Left lung (tissue), 10 donors: ENCODE data around the gene CFAP107. TPM values are rescaled to one million over a fixed set of nuclear protein-coding genes. Genes with fewer than 3 reads are reported as not detected.

Source experiments
- ATAC-seq: fragments of 200-7000 bp; cut with Tn5 transposase; one replicate; pipeline ENCODE4 v1.9.1; 2020; ENCODE audit warnings: moderate library complexity
- DNase-seq, 4 donors: peaks; one replicate each; pipeline ENCODE4 v3.0.0-alpha.2; 2013 to 2020
- H3K27ac ChIP-seq, 2 donors: fragments of 200-600 bp; sonication (generic) in 1 of 2; one replicate each; pipeline versions ENCODE4 v1.5.0 to v1.8.0; 2020 to 2021
- H3K27me3 ChIP-seq, 2 donors: fragments of 200-600 bp; sonication (generic) in 1 of 2; one replicate each; pipeline versions ENCODE4 v1.5.0 to v1.8.0; 2020 to 2021
- H3K36me3 ChIP-seq, 2 donors: fragments of 200-600 bp; sonication (generic) in 1 of 2; one replicate each; pipeline versions ENCODE4 v1.5.0 to v1.8.0; 2020 to 2021
- H3K4me1 ChIP-seq, 2 donors: fragments of 200-600 bp; one replicate each; pipeline ENCODE4 v1.8.0; 2021
- H3K4me3 ChIP-seq, 2 donors: fragments of 200-600 bp; sonication (generic) in 1 of 2; one replicate each; pipeline versions ENCODE4 v1.5.0 to v1.8.0; 2020 to 2021; ENCODE audit warnings: mild to moderate bottlenecking in 1 of 2
- H3K9me3 ChIP-seq, 2 donors: fragments of 200-600 bp; sonication (generic) in 1 of 2; one replicate each; pipeline versions ENCODE4 v1.5.0 to v1.8.0; 2020 to 2021
- CTCF ChIP-seq, 2 donors: fragments of 200-600 bp; sonication (generic) in 1 of 2; IDR thresholded peaks; one replicate each; pipeline versions ENCODE4 v1.5.0 to v1.8.0; 2021; ENCODE audit warnings: antibody characterized with exemption in 2 of 2
- intact Hi-C, 2 donors: fragments of 100-400 bp; cut with DNase I; formaldehyde crosslinking; loops; one replicate each; pipeline versions ENCODE4 v1.11.2 to v1.14.2; 2022
- polyA plus RNA-seq, 6 donors: library from polyadenylated mRNA; unstranded; fragments of 120-200 nt; gene quantifications; one replicate each; pipeline ENCODE4 v1.2.1, GENCODE V29; 2013; ENCODE audit not compliant: insufficient read length in 6 of 6
- total RNA-seq, 2 donors: library from RNA; stranded (reverse); fragmentation: NEBNext Ultra II Directional; extraction: Animal tissue kit (Norgen Biotek cat#: 25700); gene quantifications; one replicate each; pipeline ENCODE4 v1.2.1, GENCODE V29; 2021
- donor health status: DM: no; HTN: yes; CAD: no.
- donor health status: DM: no; HTN: no; CAD: no.

The CFAP107 gene
- total and polyA plus RNA-seq, 8 donors, result 0.18 to 2.8 (median 1.7) TPM; not detected in 1

- Histone ChIP-seq H3K4me1 (no peaks in the 10 kb centered on the region), H3K4me3 (no peak overlapping the region), H3K36me3 (no peaks in the 10 kb centered on the region), H3K27ac (no peak overlapping the region), H3K9me3 (no peaks in the 10 kb centered on the region), H3K27me3 (no peaks in the 10 kb centered on the region)
- DNase-seq (no peak), ATAC-seq (no peak)
- intact Hi-C loops, result no loop called here
- TF ChIP-seq CTCF (IDR thresholded peaks at IDR 0.05), result no peak
Measured at GRCh38 chr1:12798911-12799310, 52.9 kb downstream of the CFAP107 start.

DNA sequence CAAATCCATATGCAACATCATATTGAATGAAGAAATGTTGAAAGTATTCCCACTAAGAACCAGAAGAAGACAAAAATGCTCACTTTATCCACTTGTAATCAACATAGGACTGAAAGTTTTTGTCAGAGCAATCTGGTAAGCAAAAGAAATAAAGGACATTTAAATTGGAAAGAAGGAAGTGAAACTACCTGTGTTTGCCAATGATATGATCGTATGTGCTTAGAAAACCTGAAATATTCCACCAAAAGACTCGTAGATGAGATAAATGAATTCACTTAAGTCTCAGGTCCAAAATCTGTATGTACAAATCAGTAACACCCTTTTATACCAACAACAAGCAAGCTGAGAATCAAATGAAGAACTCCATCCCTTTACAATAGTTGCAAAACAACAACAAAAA, 53.7 kb downstream of the CFAP107 start:
- no peaks in the 10 kb centered on the region for H3K36me3 ChIP-seq
- no peak overlapping the region for H3K27ac ChIP-seq

DNA sequence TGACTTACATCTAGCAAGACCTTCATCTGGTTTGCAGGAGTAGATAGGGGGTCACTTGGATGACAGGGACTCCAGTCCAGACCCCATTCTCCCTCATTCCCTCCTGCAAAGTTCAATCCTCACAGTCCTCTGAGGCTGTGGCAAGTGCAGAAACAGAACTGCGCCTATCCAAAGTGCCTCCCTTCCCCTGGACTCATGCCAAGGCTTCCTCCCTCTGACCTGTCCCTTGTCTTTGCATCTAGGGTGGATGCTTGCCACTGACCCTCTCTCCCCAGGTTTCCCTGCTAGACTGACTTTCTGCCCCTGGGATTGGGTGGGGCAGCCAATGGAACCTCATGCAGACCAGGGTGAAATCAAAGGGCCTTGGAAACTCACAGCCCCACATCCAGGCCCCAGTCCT, 63.9 kb downstream of the CFAP107 start:
- DNase-seq, result no peak
- Histone ChIP-seq H3K9me3 (peaks cover 0 to 6% of the 10 kb centered on the region in 2 donors), H3K27me3 (peaks cover 0 to 5% of the 10 kb centered on the region in 2 donors), H3K27ac (no peak overlapping the region), H3K4me1 (no peaks in the 10 kb centered on the region), H3K36me3 (no peaks in the 10 kb centered on the region), H3K4me3 (no peak overlapping the region)
- no peak for TF ChIP-seq CTCF (IDR thresholded peaks at IDR 0.05)
- intact Hi-C loops, result no loop called here
- ATAC-seq, result no peak

More for the DNA sequence above, 53.7 kb downstream of the CFAP107 start:
- ATAC-seq (no peak), DNase-seq (no peak)
- Histone ChIP-seq H3K27me3 (no peaks in the 10 kb centered on the region), H3K9me3 (peaks cover 0 to 4% of the 10 kb centered on the region in 2 donors), H3K4me1 (no peaks in the 10 kb centered on the region), H3K4me3 (no peak overlapping the region)
- no peak for TF ChIP-seq CTCF (IDR thresholded peaks at IDR 0.05)
- intact Hi-C loops, result no loop called here

DNA sequence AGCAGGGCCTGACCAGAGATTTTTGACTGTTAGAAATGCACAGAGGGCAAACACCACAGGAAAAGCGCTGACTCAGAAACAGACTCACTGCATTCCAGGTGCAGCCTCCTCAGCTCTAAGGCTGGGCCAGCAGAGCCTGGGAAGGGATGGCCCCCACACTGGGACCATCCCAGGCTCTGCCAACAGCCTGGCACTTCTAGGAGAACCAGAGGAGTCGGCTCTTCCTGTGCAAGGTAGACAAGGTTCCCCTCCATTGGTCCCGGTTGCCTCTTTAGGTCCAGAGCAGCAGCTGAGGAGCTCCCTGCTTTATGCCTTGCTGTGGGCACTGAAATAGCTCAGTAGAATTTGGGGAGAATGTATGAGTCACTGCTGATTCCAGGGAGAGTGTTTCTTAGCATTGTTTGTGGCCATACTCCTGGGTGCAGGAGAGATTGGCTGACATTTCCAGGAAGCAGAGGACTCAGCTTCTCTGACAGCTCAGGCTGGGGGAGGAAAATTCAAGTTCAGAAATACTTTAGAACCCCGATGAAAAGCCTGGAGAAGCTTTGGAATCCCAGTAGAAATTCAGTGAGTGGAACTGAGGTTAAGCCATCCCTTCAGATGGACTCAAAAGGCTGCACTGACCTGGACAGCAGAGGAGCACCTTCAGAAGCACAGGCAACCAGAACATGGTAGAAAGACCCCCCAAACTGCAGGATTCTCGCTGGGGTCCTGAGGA, 64.8 kb downstream of the CFAP107 start:
- no peaks in the 10 kb centered on the region for H3K4me1 ChIP-seq
- no peak for DNase-seq
- H3K9me3 ChIP-seq, result no peaks in the 10 kb centered on the region
- peaks cover 0 to 5% of the 10 kb centered on the region in 2 donors for H3K27me3 ChIP-seq
- intact Hi-C loops, result no loop called here
- no peak for TF ChIP-seq CTCF (IDR thresholded peaks at IDR 0.05)
- H3K36me3 ChIP-seq, result no peaks in the 10 kb centered on the region
- no peak overlapping the region for H3K27ac ChIP-seq
- no peak overlapping the region for H3K4me3 ChIP-seq
- peak; percentile 25 for ATAC-seq

DNA sequence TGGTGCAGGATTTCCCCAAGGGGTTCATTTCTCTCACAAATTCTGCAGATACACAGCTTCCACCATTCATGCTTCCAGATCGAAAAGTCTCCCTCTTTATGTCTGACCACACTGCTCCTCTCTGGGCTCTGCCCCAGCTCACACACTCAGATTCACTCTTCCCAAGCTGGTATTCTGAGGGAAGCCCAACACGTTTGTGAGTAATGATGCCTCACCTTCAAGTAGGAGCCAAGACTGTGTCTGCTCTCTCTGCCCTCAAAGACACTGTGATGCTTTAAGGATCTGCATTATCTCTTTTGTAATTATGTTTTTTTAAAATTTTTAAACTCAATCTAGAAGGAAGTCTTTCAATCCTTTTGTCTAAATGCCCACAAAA, 65.4 kb downstream of the CFAP107 start:
- Histone ChIP-seq H3K4me3 (no peak overlapping the region), H3K9me3 (no peaks in the 10 kb centered on the region), H3K4me1 (no peaks in the 10 kb centered on the region), H3K36me3 (no peaks in the 10 kb centered on the region), H3K27me3 (peaks cover 0 to 4% of the 10 kb centered on the region in 2 donors), H3K27ac (no peak overlapping the region)
- no peak for TF ChIP-seq CTCF (IDR thresholded peaks at IDR 0.05)
- DNase-seq (no peak), ATAC-seq (no peak)
- intact Hi-C loops, result no loop called here

Other genes starting within 250 kb of the CFAP107 start
- gene DHRS3, start 128.0 kb upstream of the CFAP107 start, total RNA-seq, result 100 to 1,000 TPM in 1 of 2 donors, 10 to 100 TPM in 1; 53.6 to 120 TPM
- gene DHRS3, start 128.0 kb upstream of the CFAP107 start, polyA plus RNA-seq, result 10 to 100 TPM; 37.3 to 44.9 (median 40.6) TPM
- not detected for gene AADACL4, start 102.1 kb upstream of the CFAP107 start, total RNA-seq
- gene AADACL4, start 102.1 kb upstream of the CFAP107 start, polyA plus RNA-seq, result under 1 TPM in 2 of 6 donors, not detected in 4; 0.10 to 0.11 TPM
- not detected for gene AADACL3, start 30.1 kb upstream of the CFAP107 start, total RNA-seq
- gene AADACL3, start 30.1 kb upstream of the CFAP107 start, polyA plus RNA-seq, result not detected
- not detected for gene PRAMEF12, start 27.5 kb downstream of the CFAP107 start, total RNA-seq
- gene PRAMEF12, start 27.5 kb downstream of the CFAP107 start, polyA plus RNA-seq, result not detected
- not detected for gene PRAMEF1, start 45.2 kb downstream of the CFAP107 start, total RNA-seq
- gene PRAMEF1, start 45.2 kb downstream of the CFAP107 start, polyA plus RNA-seq, result not detected
- gene PRAMEF11, start 85.2 kb downstream of the CFAP107 start, total RNA-seq, result not detected
- not detected for gene PRAMEF11, start 85.2 kb downstream of the CFAP107 start, polyA plus RNA-seq
- gene HNRNPCL1, start 102.5 kb downstream of the CFAP107 start, total RNA-seq, result not detected
- gene HNRNPCL1, start 102.5 kb downstream of the CFAP107 start, polyA plus RNA-seq, result under 1 TPM in 5 of 6 donors, not detected in 1; 0.20 to 0.35 (median 0.31) TPM
- not detected for gene PRAMEF2, start 110.9 kb downstream of the CFAP107 start, total RNA-seq
- gene PRAMEF2, start 110.9 kb downstream of the CFAP107 start, polyA plus RNA-seq, result not detected
- gene PRAMEF4, start 140.0 kb downstream of the CFAP107 start, total RNA-seq, result not detected
- gene PRAMEF4, start 140.0 kb downstream of the CFAP107 start, polyA plus RNA-seq, result not detected
- not detected for gene PRAMEF10, start 152.1 kb downstream of the CFAP107 start, total RNA-seq
- gene PRAMEF10, start 152.1 kb downstream of the CFAP107 start, polyA plus RNA-seq, result not detected
- gene PRAMEF7, start 170.4 kb downstream of the CFAP107 start, total RNA-seq, result not detected
- not detected for gene PRAMEF7, start 170.4 kb downstream of the CFAP107 start, polyA plus RNA-seq
- gene PRAMEF6, start 201.4 kb downstream of the CFAP107 start, total RNA-seq, result not detected
- not detected for gene PRAMEF6, start 201.4 kb downstream of the CFAP107 start, polyA plus RNA-seq